GM23338 (cell line): Measurements from ENCODE around the gene SPI1. TPM values are rescaled to one million over a fixed set of nuclear protein-coding genes. Genes with fewer than 3 reads are reported as not detected.

Experiments used
- ATAC-seq: fragments of 200-7000 bp; cut with Tn5 transposase; 3 replicates; pipeline ENCODE4 v1.9.1; 2020
- DNase-seq: peaks from one replicate; pipeline ENCODE4 v3.0.0-alpha.2; 2015; ENCODE audit warnings: low spot score
- H2AFZ ChIP-seq: fragments of 200-600 bp; sonication (generic); 2 replicates; pipeline ENCODE4 v1.8.0; 2016; ENCODE audit warnings: antibody characterized with exemption, mild to moderate bottlenecking, moderate library complexity
- H3F3A ChIP-seq: fragments of 200-600 bp; sonication (generic); replicated peaks from 2 replicates; pipeline ENCODE4 v1.8.0; 2017; ENCODE audit warnings: antibody characterized with exemption, mixed run types, low read depth
- H3K27ac ChIP-seq: fragments of 200-600 bp; sonication (generic); 2 replicates; pipeline ENCODE4 v1.6.1; 2016; ENCODE audit warnings: low read depth
- H3K27me3 ChIP-seq: fragments of 200-600 bp; sonication (generic); 2 replicates; pipeline ENCODE4 v1.8.0; 2016; ENCODE audit warnings: mild to moderate bottlenecking, mixed run types, moderate library complexity; ENCODE audit not compliant: insufficient read depth
- H3K36me3 ChIP-seq: fragments of 200-600 bp; sonication (generic); 2 replicates; pipeline ENCODE4 v1.8.0; 2016; ENCODE audit warnings: mild to moderate bottlenecking; ENCODE audit not compliant: insufficient read depth
- H3K4me1 ChIP-seq: fragments of 200-600 bp; sonication (generic); 2 replicates; pipeline ENCODE4 v1.8.0; 2016; ENCODE audit warnings: mild to moderate bottlenecking, moderate library complexity; ENCODE audit not compliant: insufficient read depth
- H3K4me2 ChIP-seq: fragments of 200-600 bp; sonication (generic); 2 replicates; pipeline ENCODE4 v1.7.1; 2017; ENCODE audit warnings: mixed run types
- H3K4me3 ChIP-seq: fragments of 200-600 bp; sonication (generic); 2 replicates; pipeline ENCODE4 v1.6.1; 2016; ENCODE audit warnings: mixed run types
- H3K79me2 ChIP-seq: fragments of 200-600 bp; sonication (generic); replicated peaks from 2 replicates; pipeline ENCODE4 v1.8.0; 2017; ENCODE audit warnings: mild to moderate bottlenecking; ENCODE audit not compliant: insufficient read depth
- H3K9me2 ChIP-seq: fragments of 200-600 bp; sonication (generic); 2 replicates; pipeline ENCODE4 v1.8.0; 2017; ENCODE audit not compliant: insufficient read depth
- H4K20me1 ChIP-seq: fragments of 200-600 bp; sonication (generic); replicated peaks from 2 replicates; pipeline ENCODE4 v1.8.0; 2017; ENCODE audit warnings: mild to moderate bottlenecking; ENCODE audit not compliant: insufficient read depth
- H3K27ac Mint-ChIP-seq: 2 replicates; pipeline ENCODE4 v1.8.0; 2020; ENCODE audit warnings: inconsistent platforms, mild to moderate bottlenecking, moderate library complexity, mixed read lengths
- H3K27me3 Mint-ChIP-seq: 3 replicates; pipeline ENCODE4 v1.8.0; 2022; ENCODE audit warnings: low read depth, mild to moderate bottlenecking, moderate library complexity, mixed read lengths, inconsistent platforms; ENCODE audit not compliant: insufficient read depth, poor library complexity
- H3K36me3 Mint-ChIP-seq: 3 replicates; pipeline ENCODE4 v1.8.0; 2021; ENCODE audit warnings: low read depth, mild to moderate bottlenecking, inconsistent platforms, moderate library complexity, mixed read lengths
- H3K4me1 Mint-ChIP-seq: 3 replicates; pipeline ENCODE4 v1.8.0; 2020; ENCODE audit warnings: mild to moderate bottlenecking, inconsistent platforms, mixed read lengths
- H3K4me3 Mint-ChIP-seq: 3 replicates; pipeline ENCODE4 v1.8.0; 2021; ENCODE audit warnings: moderate library complexity, mild to moderate bottlenecking, inconsistent platforms, mixed read lengths
- H3K9me3 Mint-ChIP-seq: 3 replicates; pipeline ENCODE4 v1.8.0; 2020; ENCODE audit warnings: moderate library complexity, mild to moderate bottlenecking, inconsistent platforms, mixed read lengths
- ETS1 ChIP-seq: IDR thresholded peaks from 2 replicates; pipeline ENCODE4 v1.6.1; 2016; ENCODE audit warnings: antibody characterized with exemption
- EZH2 ChIP-seq: fragments of 200-600 bp; sonication (generic); IDR thresholded peaks from one replicate; pipeline ENCODE4 v1.8.0; 2017; ENCODE audit warnings: antibody characterized with exemption, mild to moderate bottlenecking, low read depth; ENCODE audit not compliant: unreplicated experiment
- EZH2phosphoT487 ChIP-seq: fragments of 200-600 bp; sonication (generic); IDR thresholded peaks from one replicate; pipeline ENCODE4 v1.8.1; 2018; ENCODE audit warnings: antibody characterized with exemption; ENCODE audit not compliant: unreplicated experiment
- POLR2AphosphoS5 ChIP-seq: IDR thresholded peaks from 2 replicates; pipeline ENCODE4 v1.6.1; 2016; ENCODE audit warnings: antibody characterized with exemption, low read depth
- STAT1 ChIP-seq: IDR thresholded peaks from one replicate; pipeline ENCODE4 v1.6.1; 2016; ENCODE audit warnings: antibody characterized with exemption; ENCODE audit not compliant: unreplicated experiment
- ZNF462 ChIP-seq: fragments of 250-450 bp; sonication (Bioruptor Pico); IDR thresholded peaks from 2 replicates; pipeline ENCODE4 v1.5.0; 2020; ENCODE audit warnings: mild to moderate bottlenecking, moderate library complexity
- polyA plus RNA-seq: library from polyadenylated mRNA; unstranded; fragments of >200 nt; fragmentation: Nextera tagmentation; extraction: Ambion mirVana; gene quantifications from 2 replicates; pipeline ENCODE4 v1.2.1, GENCODE V29; 2016
- total RNA-seq: library from RNA; depleted of rRNA; stranded (reverse); fragments of >200 nt; shearing (Covaris generic); gene quantifications from 2 replicates; pipeline ENCODE4 v1.2.3, GENCODE V29; 2014

Gene SPI1
- total and polyA plus RNA-seq, 2 experiments from 2014 or later, result 0.23 TPM; not detected in 1

GRCh38 chr11:47336595-47336994 is 41.8 kb downstream of the SPI1 start (continued):
- TF ChIP-seq ZNF462 (CRISPR knock-in tag) (no peak), EZH2 (no peak), POLR2AphosphoS5 (no peak), ETS1 (no peak), EZH2phosphoT487 (no peak)

- Mint-ChIP-seq H3K4me3 (no peak overlapping the region), H3K27ac (peak overlapping the region; percentile 56; the same call in 1 of the 2 replicates), H3K9me3 (no peaks in the 10 kb centered on the region), H3K36me3 (no peaks in the 10 kb centered on the region), H3K4me1 (no peaks in the 10 kb centered on the region), H3K27me3 (peaks cover 10% of the 10 kb centered on the region)
- no peaks in the 10 kb centered on the region for H3K79me2 ChIP-seq
- no peaks in the 10 kb centered on the region for H3K27me3 ChIP-seq
- no peaks in the 10 kb centered on the region for H3K4me1 ChIP-seq
- H2AFZ ChIP-seq, result peak overlapping the region; percentile 38; the same call in 1 of the 2 replicates
- H4K20me1 ChIP-seq, result no peaks in the 10 kb centered on the region
- no peaks in the 10 kb centered on the region for H3F3A ChIP-seq
- DNase-seq (no peak), ATAC-seq (peak; percentile 19; the same call in 2 of the 3 replicates)
- H3K36me3 ChIP-seq, result no peaks in the 10 kb centered on the region
- no peak overlapping the region for H3K27ac ChIP-seq
- no peaks in the 10 kb centered on the region for H3K9me2 ChIP-seq
- no peak overlapping the region for H3K4me2 ChIP-seq
- H3K4me3 ChIP-seq, result no peak overlapping the region
- TF ChIP-seq ZNF462 (CRISPR knock-in tag) (no peak), STAT1 (no peak), EZH2 (no peak), ETS1 (no peak)
Observed at GRCh38 chr11:47335733-47336132, 42.6 kb downstream of the SPI1 start.
